Central memory CD4-positive, alpha-beta T cell (primary cell): ENCODE results near the gene TFAM.
A peak's percentile ranks its signal among the peaks of the same experiment; 100 is the strongest.

ENCODE experiments used
- DNase-seq: peaks from one replicate; pipeline ENCODE4 v3.0.0; 2022
- total RNA-seq, 3 experiments: gene quantifications; one replicate each; lab custom pipeline; 2026; lab: John Stamatoyannopoulos, UW

Gene TFAM
- 45.5 to 232 (median 108) reads per million in 3 experiments for total RNA-seq

DNA sequence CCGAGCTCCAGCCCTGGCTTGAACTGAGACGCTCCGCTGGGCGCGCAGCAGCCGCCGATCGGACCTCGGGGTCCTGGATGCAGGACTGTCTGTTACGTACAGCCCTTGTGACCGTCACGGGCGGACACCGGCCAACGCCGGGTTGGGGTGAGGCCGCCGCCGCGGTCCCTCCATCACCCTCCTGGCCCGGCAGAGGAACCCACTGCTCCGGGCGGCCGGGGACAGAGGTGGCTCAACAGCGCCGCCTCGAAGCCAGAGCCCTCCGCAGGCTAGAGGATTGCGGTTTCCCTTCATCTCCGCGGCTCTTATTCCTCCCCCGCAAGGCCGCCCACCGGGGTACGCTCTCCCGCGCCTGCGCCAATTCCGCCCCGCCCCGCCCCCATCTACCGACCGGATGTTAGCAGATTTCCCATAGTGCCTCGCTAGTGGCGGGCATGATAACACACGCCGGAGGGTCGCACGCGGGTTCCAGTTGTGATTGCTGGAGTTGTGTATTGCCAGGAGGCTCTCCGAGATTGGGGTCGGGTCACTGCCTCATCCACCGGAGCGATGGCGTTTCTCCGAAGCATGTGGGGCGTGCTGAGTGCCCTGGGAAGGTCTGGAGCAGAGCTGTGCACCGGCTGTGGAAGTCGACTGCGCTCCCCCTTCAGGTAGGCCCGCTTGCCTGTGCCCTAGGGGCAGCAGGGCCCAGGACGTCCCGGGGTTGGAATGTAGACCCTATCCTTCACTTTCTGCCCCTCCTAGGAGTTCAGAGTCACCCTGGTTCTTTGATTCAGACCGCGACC is at the start of gene TFAM:
Gene TFAM (plus strand): TSS at position 412 of the 785 bp plus-strand sequence. CDS start 138 bp downstream, at position 550.
- peak; percentile 90 for DNase-seq

DNA sequence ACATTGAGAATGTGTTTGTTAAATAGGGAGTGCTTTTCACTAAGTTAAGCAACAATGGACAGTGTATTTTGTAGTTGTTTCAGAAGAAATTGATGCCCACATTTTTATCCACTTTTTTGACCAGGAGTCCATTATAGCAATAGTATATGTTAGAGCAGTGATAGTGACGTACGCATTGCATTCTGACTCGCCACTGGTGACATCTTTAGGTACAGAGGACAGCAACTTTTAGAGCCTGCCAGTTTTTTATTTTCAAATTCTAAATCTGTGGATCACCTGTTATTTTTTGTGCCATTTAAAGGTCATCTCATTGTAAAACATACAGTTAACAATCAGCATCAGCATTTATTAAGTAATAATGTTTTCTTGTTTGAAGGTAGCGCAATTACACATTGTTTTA is 49.0 kb upstream of the TFAM start:
- no peak for DNase-seq

DNA sequence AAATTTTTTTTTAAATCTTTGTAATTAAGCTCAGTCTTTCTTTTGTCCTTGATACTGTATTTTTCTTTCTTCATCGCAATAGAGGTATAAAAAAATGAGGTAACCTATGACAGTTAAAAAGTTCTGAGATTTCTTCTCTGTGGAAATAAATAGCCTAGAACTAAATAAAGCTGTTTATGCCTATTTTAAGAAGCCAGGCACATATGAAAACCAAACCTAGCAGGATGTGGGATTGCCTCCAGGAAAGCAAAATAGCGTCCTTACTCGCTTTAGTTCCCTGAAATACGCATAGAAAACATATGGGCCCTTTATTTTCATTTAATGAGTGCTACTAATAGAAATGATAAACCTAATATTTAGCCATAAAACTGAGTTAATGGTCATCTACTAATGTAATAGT is 43.8 kb upstream of the TFAM start:
- no peak for DNase-seq

DNA sequence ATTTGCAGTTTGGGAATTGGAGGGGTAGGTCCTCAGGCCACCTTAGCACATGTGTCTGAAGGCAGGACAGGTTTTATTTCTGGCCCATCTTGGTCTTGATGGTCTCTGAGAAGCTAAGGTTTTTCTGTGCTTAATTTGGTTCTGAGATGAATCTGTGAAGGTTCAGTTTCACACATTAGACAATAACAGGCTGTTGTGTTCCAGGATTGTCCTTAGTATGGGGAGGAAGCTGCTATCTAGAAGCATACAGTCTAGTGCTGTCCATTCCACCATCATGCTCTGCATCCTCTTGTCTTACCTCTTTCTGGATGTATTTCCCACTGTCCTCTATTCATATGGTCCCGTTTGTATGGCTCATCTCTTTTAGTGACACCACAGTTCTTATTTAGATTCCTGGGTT is 43.3 kb upstream of the TFAM start:
- no peak for DNase-seq

DNA sequence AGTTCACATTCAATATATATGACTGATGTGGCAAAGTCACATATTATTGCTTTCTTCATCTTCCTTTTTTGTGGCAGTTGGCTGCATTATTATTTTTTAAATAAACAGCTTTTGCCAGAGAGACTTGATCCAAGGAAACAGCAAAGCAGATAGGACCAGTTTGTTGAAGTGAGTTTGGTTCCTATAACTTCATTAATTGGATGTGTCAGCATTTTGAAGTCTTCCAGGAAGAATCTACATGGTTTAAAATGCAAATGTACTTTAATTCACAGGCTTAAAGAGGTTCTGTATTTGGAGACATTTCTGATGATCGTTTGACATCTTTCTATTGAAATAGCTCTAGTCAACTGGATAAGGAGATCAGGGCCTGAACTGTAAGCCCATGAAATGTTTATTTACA is 37.2 kb upstream of the TFAM start:
- no peak for DNase-seq

DNA sequence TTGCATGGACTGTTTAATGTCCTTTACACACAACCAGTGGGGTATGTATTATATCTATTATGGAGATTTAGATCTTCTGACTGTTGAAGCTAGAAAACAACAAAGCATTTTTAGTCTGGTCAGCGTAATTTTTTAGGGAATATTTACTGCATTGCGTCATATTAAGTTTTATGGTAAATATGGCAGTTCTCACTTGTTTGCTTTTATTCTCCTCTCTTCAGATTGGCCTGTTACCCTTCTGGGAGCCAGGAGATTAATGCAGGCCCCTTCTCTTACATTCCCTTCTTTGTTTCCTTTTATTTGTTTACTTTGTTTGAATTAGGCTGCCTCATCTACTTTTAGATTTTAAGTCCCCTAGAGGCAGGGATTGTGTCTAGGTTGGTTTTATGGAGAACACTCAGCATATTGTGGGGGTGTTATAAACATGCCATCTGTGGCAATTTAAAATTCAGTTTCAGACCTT is 36.6 kb upstream of the TFAM start:
- DNase-seq = no peak

DNA sequence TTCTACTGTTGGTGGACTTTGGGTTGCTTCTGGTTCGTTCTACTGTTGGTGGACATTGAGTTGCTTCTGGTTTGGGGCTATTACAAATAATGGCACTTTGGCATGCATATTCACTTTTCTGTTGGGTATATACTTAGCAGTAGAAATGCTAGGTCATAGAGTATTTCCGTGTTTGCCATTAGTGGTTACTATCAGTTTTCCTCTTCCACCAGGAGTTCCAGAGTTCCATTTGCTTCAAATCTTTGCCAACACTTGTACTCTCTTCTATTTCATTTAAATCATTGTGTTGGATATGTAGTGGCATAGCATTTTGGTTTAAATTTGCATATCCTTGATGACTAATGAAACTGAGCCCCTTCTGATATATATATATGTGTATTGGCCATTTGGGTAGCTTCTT is 35.2 kb upstream of the TFAM start:
- DNase-seq = no peak

DNA sequence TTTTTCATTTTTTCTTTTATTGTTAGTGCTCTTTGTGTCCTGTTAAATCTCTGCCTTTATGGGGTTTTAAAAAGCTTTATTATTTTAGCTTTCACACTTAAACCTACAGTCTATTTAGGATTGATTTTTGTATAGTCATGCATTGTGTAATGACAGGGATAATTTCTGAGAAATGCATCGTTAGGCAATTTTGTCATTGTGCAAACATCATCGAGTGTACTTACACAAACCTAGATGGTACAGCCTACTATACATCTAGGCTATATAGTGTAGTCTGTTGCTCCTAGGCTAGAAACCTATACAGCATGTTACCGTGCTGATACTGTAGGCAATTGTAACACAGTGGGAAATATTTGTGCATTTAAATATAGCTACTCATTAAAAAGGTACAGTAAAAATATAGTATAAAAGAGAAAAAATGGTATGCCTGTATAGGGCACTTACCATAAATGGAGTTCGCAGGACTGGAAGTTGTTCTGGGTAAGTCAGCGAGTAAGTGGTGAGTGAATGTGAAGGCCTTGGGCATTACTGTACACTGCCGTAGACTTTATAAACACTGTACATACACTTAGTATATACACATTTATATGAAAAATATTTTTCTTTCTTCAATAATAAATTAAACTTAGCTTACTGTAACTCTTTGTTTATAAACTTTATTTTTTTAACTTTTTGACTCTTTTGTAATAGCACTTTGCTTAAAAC is 34.4 kb upstream of the TFAM start:
- DNase-seq = no peak

DNA sequence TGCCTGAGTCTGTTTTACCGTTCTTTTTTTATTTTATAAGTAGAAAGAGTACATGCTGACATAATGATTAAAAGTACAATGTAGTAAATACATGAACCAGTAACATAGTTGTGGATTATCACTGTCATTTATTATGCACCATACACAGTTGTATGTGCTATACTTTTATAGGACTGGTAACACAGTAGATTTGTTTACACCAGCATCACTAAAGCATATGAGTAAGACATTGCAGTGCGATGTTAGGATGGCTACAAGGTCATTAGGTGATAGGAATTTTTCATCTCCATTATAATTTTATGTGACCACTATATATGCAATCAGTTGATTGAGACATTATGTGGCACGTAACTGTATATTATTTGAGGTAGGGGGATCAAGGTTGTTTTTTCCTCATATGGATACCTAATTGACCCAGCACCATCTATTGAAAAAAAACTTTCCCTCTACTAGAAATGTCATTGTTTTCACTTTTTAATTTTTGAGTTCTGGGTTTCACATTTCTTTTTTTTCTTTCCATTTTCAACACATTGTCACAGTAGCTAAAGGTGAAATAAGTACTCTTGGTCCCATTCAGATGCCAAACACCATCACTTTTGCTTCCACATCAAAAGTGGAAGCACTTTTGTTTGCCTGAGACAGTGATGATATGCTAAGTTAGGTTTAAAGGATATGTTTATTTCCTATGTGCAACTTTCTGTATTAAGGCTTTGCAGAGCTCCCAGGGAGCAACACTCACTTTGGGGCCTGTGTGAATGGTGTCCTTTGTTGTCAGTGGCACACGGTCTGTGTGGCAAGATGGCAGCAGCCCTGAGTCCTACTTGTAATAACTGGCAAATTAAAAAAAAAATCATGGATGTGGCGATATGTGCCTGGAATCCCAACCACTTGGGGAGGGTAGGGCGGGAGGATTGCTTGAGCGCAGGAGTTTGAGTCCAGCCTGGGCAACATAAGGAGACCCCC is 33.3 kb upstream of the TFAM start:
- no peak for DNase-seq

DNA sequence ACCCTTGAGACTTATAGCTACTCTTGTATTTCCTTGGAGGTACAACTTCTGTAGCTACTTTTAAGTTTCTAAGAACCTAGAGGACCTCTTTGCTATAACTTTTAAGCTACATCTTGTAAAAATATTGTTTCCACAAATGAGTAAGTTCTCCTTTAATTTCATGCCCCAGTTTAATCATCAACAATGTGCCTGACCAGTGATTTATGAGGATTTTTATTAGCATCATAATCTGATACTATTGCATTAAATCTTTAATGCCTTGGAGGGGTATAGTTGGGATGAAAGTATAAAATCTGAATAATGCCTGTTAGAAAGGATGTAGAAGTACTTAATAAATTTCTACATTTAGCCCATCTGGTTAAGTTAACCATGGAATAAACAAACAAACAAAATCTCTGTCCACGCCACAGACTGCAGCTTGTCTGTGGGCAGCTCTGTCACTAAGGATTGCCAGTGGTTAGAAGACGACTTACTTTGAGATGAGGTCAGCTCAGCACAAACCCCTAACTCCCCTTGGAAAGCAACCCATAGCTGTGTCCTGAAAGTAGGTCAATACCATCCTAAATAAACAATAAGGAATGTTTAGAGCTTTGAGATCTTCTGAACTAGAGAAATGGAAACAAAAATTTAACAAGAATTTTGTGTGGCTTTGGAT is 32.1 kb upstream of the TFAM start:
- DNase-seq = no peak

DNA sequence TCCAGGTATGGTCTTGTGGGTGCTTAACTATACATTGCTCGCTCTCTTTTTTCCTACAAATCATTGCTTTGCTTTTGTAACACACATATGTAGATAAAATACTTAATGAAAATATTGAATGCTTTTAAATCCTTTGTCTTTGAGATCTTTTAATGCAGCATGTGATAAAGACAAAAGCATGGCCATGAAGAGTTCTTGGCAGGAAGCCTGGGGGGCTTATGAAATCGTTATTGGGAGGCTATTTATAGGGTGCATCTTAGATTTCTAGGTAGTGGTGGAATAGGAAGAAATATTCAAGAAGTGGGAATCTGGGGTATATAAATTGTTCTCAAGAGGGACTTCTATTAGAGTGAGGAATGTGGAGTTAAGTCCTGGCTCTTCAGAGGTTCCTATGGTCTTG is 28.5 kb upstream of the TFAM start:
- no peak for DNase-seq

DNA sequence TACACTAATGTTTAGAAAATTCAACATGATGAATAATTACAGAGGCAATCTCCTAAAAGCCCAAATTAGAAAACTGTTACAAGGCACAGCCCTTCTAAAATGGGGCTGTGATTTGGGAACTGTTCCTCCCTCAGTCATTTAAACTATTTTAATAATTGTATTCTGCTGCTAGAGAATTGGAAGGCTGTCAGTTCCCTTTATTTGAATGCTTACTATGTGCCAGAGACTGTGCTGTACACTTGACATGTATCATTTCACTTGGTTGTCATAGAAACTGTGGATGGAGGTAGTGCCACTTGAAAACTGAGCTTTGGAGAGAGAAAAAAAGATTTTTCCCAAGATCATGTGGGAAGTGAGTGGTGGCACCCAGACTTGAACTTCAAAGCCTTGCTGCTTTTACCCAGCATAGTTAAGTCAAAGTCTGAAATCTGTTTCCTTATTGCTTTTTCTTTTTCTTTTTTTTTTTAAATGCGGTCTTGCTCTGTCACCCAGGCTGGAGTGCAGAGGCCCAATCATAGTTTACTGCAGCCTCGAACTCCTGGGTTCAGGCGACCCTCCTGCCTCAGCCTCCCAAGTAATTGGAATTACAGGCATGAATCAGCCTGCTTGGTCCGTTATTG is 26.8 kb upstream of the TFAM start:
- no peak for DNase-seq

DNA sequence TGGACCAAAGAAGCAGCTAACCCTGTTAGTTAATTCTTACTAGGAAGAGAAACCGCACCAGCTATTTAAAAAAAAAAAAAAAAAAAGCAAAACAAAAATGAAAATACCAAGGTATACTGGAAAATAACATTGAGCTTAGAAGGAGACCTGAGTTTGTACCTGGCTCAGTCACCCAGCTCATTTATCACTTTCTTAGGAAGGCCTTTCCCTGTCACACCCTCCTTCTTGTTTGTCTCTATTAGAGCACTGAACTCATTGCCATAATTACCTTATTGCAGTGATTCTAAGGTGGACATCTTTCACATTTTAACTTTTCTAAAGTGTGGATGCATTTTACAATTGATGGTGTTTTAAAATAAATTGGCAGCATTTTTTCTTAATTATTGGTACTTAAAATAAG is 26.3 kb upstream of the TFAM start:
- DNase-seq = no peak

DNA sequence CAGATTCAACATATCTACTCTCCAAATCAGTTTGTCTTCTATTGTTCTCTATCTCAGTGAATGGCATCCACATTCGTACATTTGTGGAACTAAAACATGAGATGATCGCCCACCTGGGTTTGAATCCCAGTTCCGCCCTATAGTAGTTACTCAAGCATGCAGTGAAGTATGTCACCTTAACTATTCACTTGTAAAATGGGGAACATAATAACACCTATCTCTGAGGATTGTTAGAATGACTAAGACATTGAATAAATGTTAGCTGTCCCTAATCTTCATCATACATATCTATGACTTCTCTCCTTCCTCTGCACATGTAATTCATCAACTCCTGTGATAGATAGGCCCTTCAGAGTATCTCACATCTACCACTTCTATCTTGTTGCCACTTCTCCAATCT is 25.7 kb upstream of the TFAM start:
- no peak for DNase-seq

DNA sequence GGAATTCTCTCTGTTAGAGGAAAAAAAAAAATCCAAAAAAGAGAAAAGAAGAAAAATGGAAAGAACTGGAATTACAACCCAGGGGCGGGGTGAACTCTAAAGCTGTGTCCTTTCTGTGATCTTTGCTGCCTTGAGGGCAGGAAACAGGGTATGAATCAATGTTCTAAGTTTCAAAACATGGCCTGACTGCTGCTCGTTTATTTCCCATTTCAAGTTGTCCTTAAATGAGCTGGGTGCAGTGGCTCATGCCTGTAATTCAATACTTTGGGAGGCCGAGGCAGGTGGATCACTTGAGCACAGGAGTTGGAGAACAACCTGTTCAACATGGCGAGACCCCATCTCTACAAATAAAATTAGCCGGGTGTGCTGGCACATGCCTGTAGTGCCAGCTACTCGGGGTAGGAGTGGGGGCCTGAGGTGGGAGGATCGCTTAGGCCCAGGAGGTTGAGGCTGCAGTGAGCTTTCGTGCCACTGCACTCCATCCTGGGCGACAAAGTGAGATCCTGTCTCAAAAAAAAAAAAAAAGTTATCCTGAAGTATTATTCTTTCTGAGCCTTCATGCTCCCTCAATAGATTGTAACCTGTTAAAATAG is 24.7 kb upstream of the TFAM start:
- no peak for DNase-seq

DNA sequence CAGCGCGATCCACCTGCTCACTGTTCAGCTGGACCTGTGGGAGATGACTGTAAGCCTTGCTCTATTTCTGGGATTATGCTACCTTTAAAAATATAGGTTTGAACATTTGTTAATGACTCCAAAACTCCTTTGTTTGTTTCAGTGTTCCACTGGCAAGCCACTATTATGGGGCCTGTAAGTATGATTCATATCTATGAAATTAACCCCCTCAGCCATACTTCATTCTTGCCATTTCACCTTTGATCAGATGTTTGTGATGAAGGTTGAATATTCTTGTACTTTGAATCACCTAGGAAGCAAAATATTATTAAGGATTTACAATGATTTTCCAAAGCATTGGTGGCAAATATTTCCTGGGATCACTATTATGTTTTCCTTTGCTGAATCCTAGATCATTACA is 23.9 kb upstream of the TFAM start:
- no peak for DNase-seq

DNA sequence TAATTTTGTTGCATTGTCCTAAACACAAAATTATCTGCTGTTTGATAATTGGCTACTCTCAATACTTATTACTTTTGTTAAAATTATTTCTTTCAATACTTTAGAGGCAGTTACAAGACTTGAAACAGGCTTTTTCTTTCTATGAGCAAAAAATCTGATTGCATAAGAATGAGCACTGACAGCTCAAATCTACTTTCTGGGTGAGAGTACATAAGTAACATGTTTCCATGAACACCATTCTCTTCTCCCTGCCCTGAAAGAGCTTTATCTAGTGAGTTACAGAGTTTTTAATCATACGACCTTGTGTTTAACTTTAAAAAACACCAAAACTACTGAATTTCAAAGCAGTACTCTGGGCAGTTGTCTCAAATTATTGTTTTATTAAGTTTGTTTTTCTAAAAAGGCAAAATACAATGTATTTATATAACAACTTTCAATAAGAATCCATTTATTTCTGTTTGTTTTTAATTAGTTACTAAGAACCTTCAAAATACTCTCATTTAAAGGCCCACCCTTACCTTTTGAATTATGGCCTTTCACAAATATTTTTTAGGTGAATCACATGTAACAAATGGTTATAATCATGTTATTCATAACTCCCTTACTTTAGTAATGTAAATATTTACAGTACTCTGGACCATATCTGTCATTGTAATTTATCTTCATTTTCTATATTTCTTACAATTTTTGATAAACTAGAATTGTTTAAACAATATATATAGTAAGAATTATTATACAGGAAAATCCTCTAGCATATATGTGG is 23.0 kb upstream of the TFAM start:
- no peak for DNase-seq

DNA sequence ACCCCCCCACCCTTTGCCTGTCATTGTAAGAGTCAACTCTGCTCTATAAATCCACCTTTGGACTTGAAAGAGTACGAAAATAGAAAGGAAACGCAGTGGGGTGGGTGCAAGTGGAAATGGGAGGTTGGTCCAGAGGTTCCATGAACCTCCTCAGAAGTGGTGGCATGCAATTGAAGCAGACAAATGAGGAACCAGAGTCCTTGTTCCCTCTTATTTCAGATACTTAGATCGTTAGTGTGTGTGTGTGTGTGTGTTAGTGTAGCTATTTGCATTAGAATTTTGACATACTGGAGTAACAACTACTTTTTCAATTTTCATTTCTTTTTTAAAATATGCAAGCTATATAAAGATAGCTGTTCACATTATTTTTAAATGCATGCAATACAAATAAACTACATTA is 18.1 kb upstream of the TFAM start:
- DNase-seq = no peak

DNA sequence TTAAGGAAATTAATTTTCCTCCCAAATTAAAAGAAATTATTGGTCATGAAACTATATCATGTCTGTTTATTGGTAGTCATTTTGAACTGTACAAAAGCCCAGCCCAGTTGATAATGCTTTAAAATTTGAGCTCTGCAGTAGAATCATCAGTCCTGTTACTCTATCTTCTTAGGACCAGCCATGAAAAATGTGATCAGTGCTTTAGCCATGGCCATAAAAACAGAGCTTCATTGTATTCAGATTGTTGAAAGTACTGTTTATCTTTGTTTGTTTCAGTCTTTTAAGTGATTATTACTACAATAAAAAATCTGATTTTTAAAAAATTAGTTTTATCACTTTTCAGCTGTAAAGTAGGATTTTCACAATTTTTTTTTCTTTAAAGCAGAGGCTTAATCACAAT is 13.7 kb upstream of the TFAM start:
- DNase-seq = no peak

DNA sequence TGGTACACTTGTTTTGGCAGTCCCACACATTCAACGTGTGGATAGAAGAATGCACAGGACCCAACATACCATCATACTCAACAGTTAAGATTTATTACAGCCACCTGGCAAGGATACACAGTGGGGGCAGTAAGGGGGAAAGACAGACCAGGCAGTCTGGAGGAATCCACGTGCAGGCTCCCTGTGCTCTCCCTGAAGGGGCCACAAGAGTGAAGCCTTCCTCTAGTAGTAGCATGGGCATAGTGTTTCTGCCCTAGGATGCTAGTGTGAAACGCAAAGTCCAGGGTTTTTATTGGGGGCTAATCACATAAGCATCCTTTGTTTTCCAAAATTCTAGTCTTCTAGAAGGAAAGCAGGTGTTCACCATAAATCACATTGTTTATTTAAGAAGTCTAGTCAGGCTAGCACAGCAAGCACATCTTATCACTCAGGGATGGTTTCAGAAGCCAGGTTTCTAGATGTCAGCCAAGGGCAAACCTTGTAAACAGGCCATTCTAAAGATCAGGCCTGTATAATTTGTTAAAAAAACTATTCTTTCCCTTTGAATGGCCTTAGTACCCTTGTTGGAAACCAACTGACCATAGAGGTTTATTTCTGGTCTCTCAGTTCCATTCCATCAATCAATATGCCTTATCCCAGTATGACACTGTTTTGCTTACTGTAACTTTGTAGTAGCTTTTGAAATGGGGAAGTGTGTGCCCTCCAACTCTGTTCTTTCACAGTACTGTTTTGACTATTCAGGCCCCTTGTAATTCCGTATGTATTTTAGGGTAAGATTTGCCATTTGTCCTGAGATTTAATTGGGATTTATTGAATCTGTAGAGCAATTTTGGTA is 12.4 kb upstream of the TFAM start:
- DNase-seq = no peak
